Measurements from ENCODE around the gene EPHB3.
"Not testable (repeated sequence)": the region's sequence is repeated elsewhere in the genome, so short reads cannot be mapped to it uniquely, and the experiment has no call there.

The EPHB3 gene

GRCh38 chr3:184601576-184602371 lies 40.2 kb downstream of the EPHB3 start:
- no peak for DNase-seq

GRCh38 chr3:184602372-184603150 lies 41.0 kb downstream of the EPHB3 start:
- no peak for DNase-seq

DNA sequence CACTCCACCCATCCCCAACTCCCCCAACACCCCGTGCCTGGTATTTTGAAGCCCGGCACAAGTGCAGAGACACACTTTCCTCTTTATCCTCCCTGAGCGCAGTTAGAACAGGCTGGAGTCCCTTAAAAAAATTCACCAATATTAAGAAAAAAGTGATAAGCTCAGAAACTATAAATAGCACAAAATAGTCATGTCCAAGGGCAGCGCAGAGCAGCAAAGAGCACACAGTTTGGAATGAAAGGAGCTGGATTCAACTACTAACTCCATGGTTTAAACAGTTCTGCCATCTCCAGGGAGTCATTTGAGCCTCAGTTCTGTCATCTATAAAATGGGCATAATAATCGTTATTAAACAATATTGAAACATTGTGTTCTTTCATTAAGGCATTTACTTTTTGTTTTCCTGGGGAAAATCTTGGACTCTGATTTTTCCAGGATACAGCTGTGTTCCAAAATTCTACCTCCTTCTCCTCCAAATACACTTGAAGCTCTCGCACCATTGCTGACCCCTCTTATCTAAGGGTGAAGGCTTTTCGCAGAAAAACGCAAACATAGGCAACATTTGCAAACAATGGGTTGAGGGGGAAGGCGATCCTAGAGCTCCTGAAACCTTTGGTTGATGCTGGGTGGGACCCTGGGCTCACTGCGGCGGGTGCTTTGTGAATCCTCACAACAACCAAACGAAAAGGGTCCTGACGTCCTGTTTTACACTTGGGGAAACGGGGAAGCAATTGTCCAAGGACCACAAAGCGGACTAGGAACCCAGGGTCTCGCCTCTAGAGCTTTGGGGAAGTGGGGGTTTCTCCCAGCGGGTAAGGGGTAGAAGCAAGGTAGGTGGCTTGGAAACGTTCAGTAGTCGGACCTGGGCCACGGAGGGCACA lies 41.8 kb downstream of the EPHB3 start:
- no peak for DNase-seq

- no peak for DNase-seq
These were observed 42.5 kb downstream of the EPHB3 start for GRCh38 chr3:184604039-184604601.

GRCh38 chr3:184604615-184605290 lies 43.2 kb downstream of the EPHB3 start:
- DNase-seq = no peak

GRCh38 chr3:184608209-184608608 lies 46.6 kb downstream of the EPHB3 start:
- no peak for DNase-seq

DNA sequence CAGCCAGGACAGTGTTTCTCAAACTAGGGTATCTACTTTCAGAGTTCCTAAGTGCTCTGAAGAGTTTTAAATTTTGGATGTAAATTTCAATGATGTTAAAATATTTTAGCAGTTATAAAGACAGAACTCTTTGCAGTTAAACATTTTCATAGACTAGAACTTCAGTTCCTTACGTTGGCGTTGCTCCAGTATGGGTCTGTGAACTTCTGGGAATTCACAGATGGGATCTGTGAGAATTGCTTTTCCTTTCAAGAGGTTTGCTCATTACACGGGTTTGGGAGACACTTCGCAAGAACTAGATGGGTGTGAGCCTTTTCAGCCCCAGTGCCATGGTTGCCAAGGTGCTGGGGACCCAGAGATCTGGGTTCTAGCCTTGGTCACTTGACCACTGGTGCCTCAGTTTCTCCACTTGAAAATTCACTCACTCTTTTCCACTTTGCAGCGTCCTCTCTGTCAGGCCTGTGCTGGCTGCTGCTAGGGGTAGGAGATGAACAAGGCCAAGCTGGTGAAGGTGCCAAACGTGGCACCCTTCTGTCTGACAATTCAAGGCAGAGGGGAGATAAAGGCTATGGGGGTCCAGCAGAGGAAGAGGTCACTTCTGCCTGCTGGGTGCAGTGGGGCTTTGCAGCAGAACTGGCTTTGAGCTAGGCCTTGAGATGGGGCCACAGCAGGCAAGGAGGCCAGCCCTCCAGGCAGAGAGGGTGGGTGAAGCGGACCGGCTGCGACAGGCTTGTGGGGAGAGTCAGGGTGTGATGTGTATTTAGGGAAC lies 48.1 kb downstream of the EPHB3 start:
- DNase-seq = no peak

GRCh38 chr3:184610245-184610871 lies 48.8 kb downstream of the EPHB3 start:
- no peak for DNase-seq

DNA sequence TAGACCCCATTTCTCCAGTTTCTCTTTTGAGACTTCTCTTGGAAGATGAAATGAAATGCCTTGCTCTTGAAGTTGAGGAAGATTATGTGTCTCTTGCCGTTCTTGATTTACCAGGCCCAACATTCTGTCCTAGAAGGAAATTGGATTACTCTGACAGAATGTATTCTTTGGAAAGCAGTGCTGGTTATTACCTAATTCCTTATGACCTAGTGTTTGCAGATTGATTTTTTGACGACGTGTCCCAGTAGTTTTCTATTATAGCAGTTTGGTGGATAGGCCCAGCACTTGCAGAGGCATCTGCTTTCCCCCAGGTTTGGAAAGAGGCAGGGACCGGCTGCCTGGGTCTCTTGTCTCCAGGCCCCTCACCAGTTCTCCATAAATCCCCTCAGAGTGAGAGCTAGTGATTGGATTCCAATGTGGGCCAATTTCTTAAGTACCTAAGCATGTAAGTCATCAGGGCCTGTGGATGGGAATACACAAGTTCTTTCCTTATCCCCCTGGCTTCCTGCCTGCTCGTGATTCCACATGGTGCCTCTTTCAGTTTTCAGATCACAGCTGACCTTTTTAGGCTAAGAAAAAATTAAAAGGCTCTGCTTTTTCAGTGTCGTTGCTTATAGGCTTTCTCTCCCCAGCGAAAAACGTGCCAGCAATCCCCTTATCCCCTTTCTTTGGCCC lies 50.2 kb downstream of the EPHB3 start:
- no peak for DNase-seq

GRCh38 chr3:184615396-184615795 lies 53.8 kb downstream of the EPHB3 start:
- no peak for DNase-seq

DNA sequence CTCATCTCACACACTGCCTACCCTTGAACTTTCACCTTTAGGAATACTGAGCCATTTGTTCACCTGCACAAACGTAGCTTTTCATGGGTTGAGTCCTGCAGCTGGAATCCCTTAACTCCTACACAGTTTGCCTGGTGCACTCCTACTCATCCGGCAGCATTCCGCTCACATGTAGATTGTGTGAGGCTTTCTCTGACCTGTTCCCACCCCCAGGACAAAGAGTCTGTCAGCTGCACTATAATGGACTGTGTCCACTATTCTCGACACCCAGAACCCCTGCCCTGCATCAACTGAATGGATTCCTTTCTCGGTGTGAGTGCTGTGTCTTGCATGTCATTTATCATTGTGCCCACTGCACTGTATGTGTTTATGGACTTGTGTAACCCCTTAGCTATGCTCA lies 54.9 kb downstream of the EPHB3 start:
- DNase-seq = no peak

GRCh38 chr3:184617306-184617705 lies 55.7 kb downstream of the EPHB3 start:
- not testable (repeated sequence) for DNase-seq

DNA sequence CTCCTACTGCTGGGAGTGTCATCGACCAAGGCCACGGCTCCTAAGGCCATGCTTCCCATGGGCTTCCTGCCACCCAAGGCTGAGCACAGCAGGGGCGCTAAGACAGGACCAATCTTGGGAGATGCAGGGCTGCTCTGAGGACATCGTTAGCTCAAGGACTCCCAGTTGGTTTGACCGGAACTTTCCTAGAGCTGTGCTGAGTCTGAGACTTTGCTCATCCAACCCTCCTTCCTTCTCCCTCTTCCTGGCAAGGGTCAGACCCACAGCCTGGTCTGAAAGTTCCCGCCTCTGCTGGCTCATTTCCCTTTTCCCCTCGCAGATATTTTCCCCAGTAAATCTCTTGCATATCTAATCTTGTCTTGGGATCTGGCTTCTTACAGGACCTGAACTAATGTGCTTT lies 57.2 kb downstream of the EPHB3 start:
- no peak for DNase-seq

GRCh38 chr3:184619369-184619768 lies 57.8 kb downstream of the EPHB3 start:
- DNase-seq = no peak

- DNase-seq = no peak
These were observed 58.3 kb downstream of the EPHB3 start for GRCh38 chr3:184619787-184620430.

- no peak for DNase-seq
These were observed 59.0 kb downstream of the EPHB3 start for GRCh38 chr3:184620475-184621119.

- DNase-seq = not testable (repeated sequence)
These were observed 60.6 kb downstream of the EPHB3 start for GRCh38 chr3:184622156-184622555.

GRCh38 chr3:184626923-184627322 lies 65.3 kb downstream of the EPHB3 start:
- no peak for DNase-seq

DNA sequence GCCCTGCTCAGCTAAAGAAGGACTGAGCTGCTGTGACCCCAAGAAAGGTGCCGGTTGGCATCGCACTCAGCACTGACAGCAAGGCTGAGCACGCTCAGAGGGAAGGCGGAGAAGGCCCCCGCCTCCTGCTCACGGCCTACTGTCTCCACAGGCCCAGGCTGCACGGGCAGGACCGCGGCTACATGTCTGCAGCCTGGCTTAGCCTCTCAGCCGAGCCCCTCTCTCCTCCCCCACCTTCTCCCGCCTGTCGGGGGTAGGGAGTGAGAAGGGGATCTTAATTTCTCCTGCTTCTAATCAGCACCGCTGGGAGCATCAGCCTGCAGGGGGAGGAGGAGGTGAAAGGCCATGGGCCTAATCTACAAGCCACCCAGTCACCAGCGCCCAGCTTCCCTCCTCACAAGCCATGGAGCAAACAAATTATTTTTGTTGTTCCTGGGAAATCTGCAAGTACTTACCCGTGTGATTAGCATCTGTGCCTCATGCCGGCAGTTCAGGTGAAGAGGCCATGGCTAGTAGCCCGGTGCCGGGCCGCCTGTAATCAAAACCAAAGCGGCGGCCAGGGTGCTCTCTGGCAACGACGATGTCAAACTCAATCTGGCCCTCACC lies 68.1 kb downstream of the EPHB3 start:
- DNase-seq = no peak

Data from midbrain (tissue), 1 donor.